ENCODE measurements around the gene ATG16L1.

ATG16L1 gene

GRCh38 chr2:233244818-233245217 lies 6.7 kb upstream of the ATG16L1 start:
- in situ Hi-C loops (cut with MboI; ENCODE audit: low pct_unique_long_range_greater_than_20kb, low sequenced_read_pairs, unreplicated experiment), result no loop called here
- no peak for DNase-seq (ENCODE audit: low spot score)
- TF ChIP-seq CTCF (IDR thresholded peaks at IDR 0.05; ENCODE audit: extremely low read depth, insufficient read depth, missing control alignments), result no peak

- in situ Hi-C loops (cut with MboI; ENCODE audit: low pct_unique_long_range_greater_than_20kb, low sequenced_read_pairs, unreplicated experiment), result no loop called here
- TF ChIP-seq CTCF (IDR thresholded peaks at IDR 0.05; ENCODE audit: extremely low read depth, insufficient read depth, missing control alignments), result no peak
- no peak for DNase-seq (ENCODE audit: low spot score)
These were observed 6.1 kb upstream of the ATG16L1 start for GRCh38 chr2:233245406-233245805.

- no peak for DNase-seq (ENCODE audit: low spot score)
- TF ChIP-seq CTCF (IDR thresholded peaks at IDR 0.05; ENCODE audit: extremely low read depth, insufficient read depth, missing control alignments), result no peak
- in situ Hi-C loops (cut with MboI; ENCODE audit: low pct_unique_long_range_greater_than_20kb, low sequenced_read_pairs, unreplicated experiment), result no loop called here
These were observed 4.4 kb upstream of the ATG16L1 start for GRCh38 chr2:233247116-233247515.

GRCh38 chr2:233247744-233248143 lies 3.7 kb upstream of the ATG16L1 start:
- in situ Hi-C loops (cut with MboI; ENCODE audit: low pct_unique_long_range_greater_than_20kb, low sequenced_read_pairs, unreplicated experiment), result no loop called here
- TF ChIP-seq CTCF (IDR thresholded peaks at IDR 0.05; ENCODE audit: extremely low read depth, insufficient read depth, missing control alignments), result no peak
- no peak for DNase-seq (ENCODE audit: low spot score)

GRCh38 chr2:233248999-233249398 lies 2.5 kb upstream of the ATG16L1 start:
- no peak for DNase-seq (ENCODE audit: low spot score)
- in situ Hi-C loops (cut with MboI; ENCODE audit: low pct_unique_long_range_greater_than_20kb, low sequenced_read_pairs, unreplicated experiment), result no loop called here

GRCh38 chr2:233250568-233250967 lies 905 bp upstream of the ATG16L1 start:
- in situ Hi-C loops (cut with MboI; ENCODE audit: low pct_unique_long_range_greater_than_20kb, low sequenced_read_pairs, unreplicated experiment), result loop anchor here (25.0 kb wide), 1 partner anchor 388 kb away; the partner anchor contains the start of gene SNORC
- TF ChIP-seq CTCF (IDR thresholded peaks at IDR 0.05; ENCODE audit: extremely low read depth, insufficient read depth, missing control alignments), result no peak
- DNase-seq (ENCODE audit: low spot score), result no peak

More at GRCh38 chr2:233248999-233249398, 2.5 kb upstream of the ATG16L1 start:
- no peak for TF ChIP-seq CTCF (IDR thresholded peaks at IDR 0.05; ENCODE audit: extremely low read depth, insufficient read depth, missing control alignments)

GRCh38 chr2:233250985-233251305 lies 528 bp upstream of the ATG16L1 start:
- in situ Hi-C loops (cut with MboI; ENCODE audit: low pct_unique_long_range_greater_than_20kb, low sequenced_read_pairs, unreplicated experiment), result loop anchor here (25.0 kb wide), 1 partner anchor 389 kb away; the partner anchor contains the start of gene SNORC
- no peak for DNase-seq (ENCODE audit: low spot score)
- TF ChIP-seq CTCF (IDR thresholded peaks at IDR 0.05; ENCODE audit: extremely low read depth, insufficient read depth, missing control alignments), result no peak

Measured in GM13977 (cell line).